Activated CD4-positive, alpha-beta T cell treated with anti-CD3 and anti-CD28 coated beads, Interleukin-2, amount 10 ng/mL, durations not matched to agents 7 days and 5 days (primary cell): ENCODE results near the gene PCDHGA1. TPM values are rescaled to one million over a fixed set of nuclear protein-coding genes. Genes with fewer than 3 reads are reported as not detected.

Experiments
- total RNA-seq, 2 experiments: library from RNA; stranded (reverse); gene quantifications; one replicate each; pipeline ENCODE4 v1.2.3, GENCODE V29; 2021

The PCDHGA1 gene
- total RNA-seq, 2 experiments from 2014 or later, result 0.04 to 0.05 TPM

Other genes with a start within 250 kb of the PCDHGA1 start
- gene PCDHB2, start 235.9 kb upstream of the PCDHGA1 start, total RNA-seq, result not detected
- not detected for gene PCDHB3, start 230.0 kb upstream of the PCDHGA1 start, total RNA-seq
- gene PCDHB4, start 208.7 kb upstream of the PCDHGA1 start, total RNA-seq, result not detected
- gene PCDHB5, start 195.3 kb upstream of the PCDHGA1 start, total RNA-seq, result not detected
- not detected for gene PCDHB6, start 180.5 kb upstream of the PCDHGA1 start, total RNA-seq
- not detected for gene PCDHB7, start 157.9 kb upstream of the PCDHGA1 start, total RNA-seq
- not detected for gene PCDHB8, start 152.7 kb upstream of the PCDHGA1 start, total RNA-seq
- not detected for gene PCDHB16, start 148.1 kb upstream of the PCDHGA1 start, total RNA-seq
- gene PCDHB9, start 143.4 kb upstream of the PCDHGA1 start, total RNA-seq, result not detected
- not detected for gene PCDHB10, start 138.2 kb upstream of the PCDHGA1 start, total RNA-seq
- not detected for gene PCDHB11, start 130.9 kb upstream of the PCDHGA1 start, total RNA-seq
- gene PCDHB12, start 121.8 kb upstream of the PCDHGA1 start, total RNA-seq, result not detected
- gene PCDHB13, start 116.6 kb upstream of the PCDHGA1 start, total RNA-seq, result not detected
- not detected for gene PCDHB14, start 107.2 kb upstream of the PCDHGA1 start, total RNA-seq
- gene PCDHB15, start 85.1 kb upstream of the PCDHGA1 start, total RNA-seq, result not detected
- gene SLC25A2, start 26.5 kb upstream of the PCDHGA1 start, total RNA-seq, result under 1 TPM; 0.42 to 0.52 TPM
- gene TAF7, start 9.7 kb upstream of the PCDHGA1 start, total RNA-seq, result 10 to 100 TPM; 62.1 to 63.3 TPM
- gene PCDHGA2, start 8.2 kb downstream of the PCDHGA1 start, total RNA-seq, result not detected
- not detected for gene PCDHGA3, start 13.3 kb downstream of the PCDHGA1 start, total RNA-seq
- gene PCDHGB1, start 19.6 kb downstream of the PCDHGA1 start, total RNA-seq, result not detected
- gene PCDHGA4, start 24.5 kb downstream of the PCDHGA1 start, total RNA-seq, result not detected
- under 1 TPM; 0.08 to 0.10 TPM for gene PCDHGB2, start 29.5 kb downstream of the PCDHGA1 start, total RNA-seq
- under 1 TPM in 1 of 2 experiments, not detected in 1; 0.05 TPM for gene PCDHGA5, start 33.6 kb downstream of the PCDHGA1 start, total RNA-seq
- gene PCDHGB3, start 39.7 kb downstream of the PCDHGA1 start, total RNA-seq, result under 1 TPM in 1 of 2 experiments, not detected in 1; 0.12 TPM
- gene PCDHGA6, start 43.4 kb downstream of the PCDHGA1 start, total RNA-seq, result not detected
- gene PCDHGA7, start 52.2 kb downstream of the PCDHGA1 start, total RNA-seq, result not detected
- not detected for gene PCDHGB4, start 57.2 kb downstream of the PCDHGA1 start, total RNA-seq
- not detected for gene PCDHGA8, start 62.1 kb downstream of the PCDHGA1 start, total RNA-seq
- not detected for gene PCDHGB5, start 67.4 kb downstream of the PCDHGA1 start, total RNA-seq
- not detected for gene PCDHGA9, start 72.3 kb downstream of the PCDHGA1 start, total RNA-seq
- gene PCDHGB6, start 77.5 kb downstream of the PCDHGA1 start, total RNA-seq, result under 1 TPM in 1 of 2 experiments, not detected in 1; 0.04 TPM
- gene PCDHGA10, start 82.5 kb downstream of the PCDHGA1 start, total RNA-seq, result not detected
- gene PCDHGB7, start 87.2 kb downstream of the PCDHGA1 start, total RNA-seq, result under 1 TPM in 1 of 2 experiments, not detected in 1; 0.07 TPM
- not detected for gene PCDHGA11, start 90.5 kb downstream of the PCDHGA1 start, total RNA-seq
- not detected for gene PCDHGA12, start 100.0 kb downstream of the PCDHGA1 start, total RNA-seq
- not detected for gene PCDHGC3, start 145.5 kb downstream of the PCDHGA1 start, total RNA-seq
- not detected for gene PCDHGC4, start 154.5 kb downstream of the PCDHGA1 start, total RNA-seq
- gene PCDHGC5, start 158.6 kb downstream of the PCDHGA1 start, total RNA-seq, result not detected